K562 (cell line): ENCODE data around the gene RELL1. TPM values are rescaled to one million over a fixed set of nuclear protein-coding genes. Genes with fewer than 3 reads are reported as not detected.
A peak's percentile ranks its signal among the peaks of the same experiment; 100 is the strongest.

ENCODE experiments used
- ATAC-seq: fragments of 200-7000 bp; cut with Tn5 transposase; 3 replicates; pipeline ENCODE4 v1.9.1; 2020; ENCODE audit warnings: moderate library complexity
- BruUV-seq: library from RNA; stranded (reverse); fragments of 400-500 nt; replicated peaks from 2 replicates; lab custom pipeline; 2021; lab: Mats Ljungman, UMichigan
- CTCF ChIA-PET: fragments of 300-600 bp; formaldehyde crosslinking; extraction: SDS; loops from one replicate; lab custom pipeline; 2021; ENCODE audit warnings: low intra/inter-chr PET ratio; lab: Yijun Ruan, JAX
- POLR2A ChIA-PET: fragments of 300-600, 350-650 bp; sonication (Branson Sonifier 250); formaldehyde crosslinking; extraction: SDS; loops from one replicate; lab custom pipeline; 2021; ENCODE audit warnings: antibody characterized with exemption, inconsistent platforms; lab: Yijun Ruan, JAX
- DNase-seq, 4 experiments: peaks; one replicate each; pipeline versions ENCODE4 v3.0.0 to v3.0.0-alpha.2; 2011 to 2018; ENCODE audit warnings: low spot score in 3 of 4, mixed read lengths in 3 of 4; ENCODE audit errors: extremely low read depth in 1 of 4
- FAIRE-seq: peaks from 2 replicates; lab custom pipeline; 2011; peaks lifted over from hg19 to GRCh38; lab: Jason Lieb, UNC
- H2AFZ ChIP-seq: 2 replicates; pipeline ENCODE4 v1.6.0; 2011; ENCODE audit warnings: low read depth, low read length, control low read depth, inconsistent platforms
- H3K27ac ChIP-seq: fragments of 200-600 bp; 3 replicates; pipeline ENCODE4 v1.8.0; 2011; ENCODE audit warnings: low read depth, mild to moderate bottlenecking, control low read depth, inconsistent platforms, low read length, moderate library complexity, mixed read lengths; ENCODE audit errors: extremely low read depth
- H3K27me3 ChIP-seq, 2 experiments: fragments of 300-600 bp in 1 of 2; 2 replicates in 1 of 2; 3 replicates in 1 of 2; pipeline versions ENCODE4 v1.6.0 to v1.8.0; 2011; ENCODE audit warnings: inconsistent platforms in 2 of 2, low read length in 2 of 2, mild to moderate bottlenecking in 1 of 2, mixed read lengths in 1 of 2, moderate library complexity in 1 of 2; ENCODE audit not compliant: control insufficient read depth in 2 of 2, insufficient read depth in 2 of 2
- H3K36me3 ChIP-seq: fragments of 300-600 bp; 3 replicates; pipeline ENCODE4 v1.8.0; 2011; ENCODE audit warnings: mild to moderate bottlenecking, low read length, inconsistent platforms; ENCODE audit not compliant: control insufficient read depth, insufficient read depth
- H3K4me1 ChIP-seq, 2 experiments: fragments of 200-600 bp in 1 of 2; replicated peaks in 1 of 2; 2 replicates in 1 of 2; 3 replicates in 1 of 2; pipeline versions ENCODE4 v1.5.1 to v1.8.0; 2011; ENCODE audit warnings: inconsistent platforms in 2 of 2, low read length in 2 of 2, mild to moderate bottlenecking in 1 of 2, mixed read lengths in 1 of 2, moderate library complexity in 1 of 2; ENCODE audit not compliant: control insufficient read depth in 2 of 2, insufficient read depth in 2 of 2
- H3K4me2 ChIP-seq: 2 replicates; pipeline ENCODE4 v1.6.1; 2011; ENCODE audit warnings: low read length, control low read depth, inconsistent platforms, mixed read lengths; ENCODE audit not compliant: insufficient read depth
- H3K4me3 ChIP-seq: fragments of 200-600 bp; sonication (generic), shearing (Covaris generic); 2 replicates; pipeline ENCODE4 v1.5.1; 2016; ENCODE audit warnings: control low read depth, inconsistent platforms
- H3K79me2 ChIP-seq: fragments of 200-600 bp; 3 replicates; pipeline ENCODE4 v1.8.0; 2011; ENCODE audit warnings: low read length, inconsistent platforms; ENCODE audit not compliant: control insufficient read depth, insufficient read depth
- H3K9ac ChIP-seq, 2 experiments: 2 replicates each; pipeline versions ENCODE4 v1.6.0 to v1.6.1; 2011; ENCODE audit warnings: low read depth in 2 of 2, low read length in 2 of 2, control low read depth in 1 of 2, inconsistent platforms in 1 of 2, mild to moderate bottlenecking in 1 of 2, mixed read lengths in 1 of 2; ENCODE audit not compliant: insufficient read depth in 1 of 2
- H3K9me1 ChIP-seq: one replicate; pipeline ENCODE4 v1.6.0; 2011; ENCODE audit warnings: inconsistent platforms, mild to moderate bottlenecking, low read length, moderate library complexity; ENCODE audit not compliant: control insufficient read depth, insufficient read depth
- H3K9me3 ChIP-seq: replicated peaks from 2 replicates; pipeline ENCODE4 v1.5.1; 2011; ENCODE audit warnings: low read depth, low read length, inconsistent platforms; ENCODE audit not compliant: control insufficient read depth, insufficient read depth
- H4K20me1 ChIP-seq: replicated peaks from 2 replicates; pipeline ENCODE4 v1.6.1; 2011; ENCODE audit warnings: low read length, inconsistent platforms, mixed read lengths; ENCODE audit not compliant: control insufficient read depth, insufficient read depth
- BMI1 ChIP-seq: fragments of 150-350 bp; IDR thresholded peaks from 2 replicates; pipeline ENCODE4 v1.6.1; 2014; ENCODE audit warnings: low read length
- CEBPB ChIP-seq: fragments of 450-650 bp; IDR thresholded peaks from 2 replicates; pipeline ENCODE4 v1.6.1; 2016; ENCODE audit warnings: missing genetic modification characterization, missing compliant biosample characterization
- CEBPG ChIP-seq, 3 experiments: fragments of 200-800 bp in 1 of 3; sonication (Bioruptor generic) in 1 of 3; sonication (generic) in 1 of 3; formaldehyde crosslinking in 1 of 3; IDR thresholded peaks in 2 of 3; conservative IDR thresholded peaks in 1 of 3; 2 replicates each; pipeline versions ENCODE4 v1.6.1 to v1.8.0; 2016 to 2022; ENCODE audit warnings: missing compliant biosample characterization in 2 of 3, missing genetic modification characterization in 2 of 3, mild to moderate bottlenecking in 1 of 3, missing genetic modification reagents in 1 of 3
- FUS ChIP-seq: fragments of 200-400 bp; formaldehyde crosslinking; optimal IDR thresholded peaks from 2 replicates; pipeline ENCODE3; 2017; ENCODE audit warnings: low read depth, low read length
- MTA2 ChIP-seq: fragments of 450-650 bp; IDR thresholded peaks from 2 replicates; pipeline ENCODE4 v1.6.1; 2016; ENCODE audit warnings: low read depth
- MXI1 ChIP-seq: IDR thresholded peaks from 2 replicates; pipeline ENCODE4 v1.6.1; 2011; ENCODE audit warnings: low read depth, mild to moderate bottlenecking, improper control_type of control experiment, low read length
- RB1 ChIP-seq: fragments of 450-650 bp; IDR thresholded peaks from 2 replicates; pipeline ENCODE4 v1.6.1; 2017; ENCODE audit warnings: low read depth, mild to moderate bottlenecking
- TAF7 ChIP-seq: fragments of 450-650 bp; IDR thresholded peaks from 2 replicates; pipeline ENCODE4 v1.6.1; 2016; ENCODE audit warnings: missing genetic modification characterization, missing compliant biosample characterization
- TEAD2 ChIP-seq: fragments of 450-650 bp; IDR thresholded peaks from 2 replicates; pipeline ENCODE4 v1.6.1; 2016; ENCODE audit warnings: missing genetic modification characterization, control low read depth, missing compliant biosample characterization
- ZBTB12 ChIP-seq: fragments of 250-450 bp; sonication (Bioruptor Pico); IDR thresholded peaks from 2 replicates; pipeline ENCODE4 v1.4.0; 2020
- ZBTB8A ChIP-seq: fragments of 450-650 bp; IDR thresholded peaks from 2 replicates; pipeline ENCODE4 v1.6.1; 2018; ENCODE audit warnings: mild to moderate bottlenecking, moderate library complexity; ENCODE audit not compliant: partially characterized antibody
- ZNF134 ChIP-seq: fragments of 250-450 bp; sonication (Bioruptor Pico); conservative IDR thresholded peaks from 2 replicates; pipeline ENCODE4 v1.4.0; 2020
- ZNF436 ChIP-seq: fragments of 250-450, 450-650 bp; sonication (Bioruptor Pico); formaldehyde crosslinking; IDR thresholded peaks from 2 replicates; pipeline ENCODE4 v1.7.0; 2020; ENCODE audit warnings: mild to moderate bottlenecking
- ZNF561 ChIP-seq: fragments of 450-650 bp; formaldehyde crosslinking; conservative IDR thresholded peaks from 2 replicates; pipeline ENCODE4 v1.4.0; 2020; ENCODE audit warnings: mild to moderate bottlenecking, moderate library complexity
- ZNF584 ChIP-seq: fragments of 200-800 bp; sonication (Bioruptor generic); IDR thresholded peaks from 2 replicates; pipeline ENCODE4 v1.6.1; 2016; ENCODE audit warnings: low read depth, mild to moderate bottlenecking, missing genetic modification characterization, missing compliant biosample characterization
- ZNF76 ChIP-seq: fragments of 250-450 bp; sonication (Bioruptor Pico); IDR thresholded peaks from 2 replicates; pipeline ENCODE4 v1.4.0; 2020; ENCODE audit warnings: mild to moderate bottlenecking, moderate library complexity, borderline replicate concordance
- WGBS: fragments of 100-300 bp; shearing (Covaris generic); methylation state at CpG from one replicate; pipeline ENCODE4 v1.1.6; 2016; ENCODE audit warnings: low coverage, mixed read lengths; ENCODE audit not compliant: insufficient coverage; ENCODE audit errors: missing lambda C conversion rate; 5-methylcytosine and 5-hydroxymethylcytosine counted together
- in situ Hi-C: fragments of 300-500 bp; cut with MboI; formaldehyde crosslinking; loops from 4 replicates; pipeline ENCODE4 v1.15.0; 2018; ENCODE audit warnings: inconsistent platforms, mixed read lengths
- intact Hi-C: fragments of 100-400 bp; cut with micrococcal nuclease; formaldehyde crosslinking; loops from 2 replicates; pipeline ENCODE4 v1.14.2; 2022
- polyA plus RNA-seq, 8 experiments: library from polyadenylated mRNA; depleted of rRNA in 4 of 8; stranded (reverse) in 5 of 8; unstranded in 3 of 8; fragments of >200 nt; fragmentation: Nextera tagmentation in 2 of 8; fragmentation: Illumina TruSeq in 1 of 8; extraction: Ambion mirVana in 2 of 8; extraction: Trizol in 1 of 8; gene quantifications; 2 replicates each; pipeline versions ENCODE4 v1.2.1 to v1.2.3, GENCODE V29; 2011 to 2014; ENCODE audit warnings: inconsistent platforms in 1 of 8, missing spikeins in 1 of 8
- total RNA-seq, 7 experiments: library from RNA; depleted of rRNA in 6 of 7; stranded (reverse); fragments of >200 nt in 6 of 7; fragmentation: Illumina TruSeq in 2 of 7; extraction: Trizol in 2 of 7; gene quantifications; 2 replicates each; pipeline versions ENCODE4 v1.2.1 to v1.2.3, GENCODE V29; 2011 to 2021; ENCODE audit warnings: low replicate concordance in 1 of 7

Gene RELL1
- total and polyA plus RNA-seq, 9 of the 15 experiments (the other 6 are each of a cell fraction or from before 2014, with no cell fraction given) = 0.06 to 3.5 (median 1.7) TPM; not detected in 1

- Histone ChIP-seq H4K20me1 (no peaks in the 10 kb centered on the region), H3K9ac (no peak overlapping the region), H3K36me3 (no peaks in the 10 kb centered on the region), H3K79me2 (no peaks in the 10 kb centered on the region), H3K27ac (no peak overlapping the region), H2AFZ (no peak overlapping the region), H3K27me3 (peaks cover 0 to 3% of the 10 kb centered on the region in 2 experiments; a peak in 1 of 5 replicates), H3K9me1 (no peaks in the 10 kb centered on the region), H3K4me2 (no peak overlapping the region), H3K9me3 (no peaks in the 10 kb centered on the region), H3K4me3 (no peak overlapping the region), H3K4me1 (peaks cover 0 to 10% of the 10 kb centered on the region in 2 experiments; a peak in 2 of 5 replicates)
- in situ Hi-C loops = no loop called here
- 31% methylated on average over 1 of the region's 1 CpG for WGBS
- DNase-seq (no peak), FAIRE-seq (no peak), ATAC-seq (no peak)
- POLR2A ChIA-PET = no interaction called here
- TF ChIP-seq TAF7 (tag) (no peak), ZBTB12 (no peak), CEBPB (tag) (peak; percentile 76), TEAD2 (tag) (no peak), BMI1 (no peak), ZNF134 (CRISPR knock-in tag) (no peak), ZNF436 (CRISPR knock-in tag) (no peak), CEBPG (CRISPR knock-in tag; IDR thresholded peaks at IDR 0.05) (no peak), CEBPG (tag; conservative IDR thresholded peaks at IDR 0.05 in 1 of 2, IDR thresholded peaks at IDR 0.05 in 1 of 2) (peak; percentile 44 to 93; a peak in 3 of 4 replicates), FUS (no peak), MXI1 (no peak), ZNF561 (no peak), ZNF584 (no peak), RB1 (no peak), MTA2 (no peak), ZBTB8A (no peak), ZNF76 (no peak)
- BruUV-seq = no TSS peak
- intact Hi-C loops = no loop called here
- CTCF ChIA-PET = no interaction called here
Observed at GRCh38 chr4:37625499-37625898, 60.7 kb downstream of the RELL1 start.
